GM12875 (cell line): ENCODE data around the gene TCTN1.

Experiments used
- H3K4me3 ChIP-seq: one replicate; pipeline ENCODE4 v1.5.1; 2011; ENCODE audit warnings: low read depth, low read length, control low read depth
- CTCF ChIP-seq: IDR thresholded peaks from 2 replicates; pipeline ENCODE4 v1.5.1; 2011; ENCODE audit warnings: low read depth, mild to moderate bottlenecking, control low read depth, inconsistent platforms, low read length, moderate library complexity, borderline replicate concordance; ENCODE audit not compliant: insufficient read depth

Gene TCTN1

GRCh38 chr12:110627500-110628195 is 13.7 kb downstream of the TCTN1 start:
- no peak overlapping the region for H3K4me3 ChIP-seq
- TF ChIP-seq CTCF = no peak

- H3K4me3 ChIP-seq = no peak overlapping the region
- no peak for TF ChIP-seq CTCF
These were observed 21.1 kb downstream of the TCTN1 start for GRCh38 chr12:110635055-110635454.

DNA sequence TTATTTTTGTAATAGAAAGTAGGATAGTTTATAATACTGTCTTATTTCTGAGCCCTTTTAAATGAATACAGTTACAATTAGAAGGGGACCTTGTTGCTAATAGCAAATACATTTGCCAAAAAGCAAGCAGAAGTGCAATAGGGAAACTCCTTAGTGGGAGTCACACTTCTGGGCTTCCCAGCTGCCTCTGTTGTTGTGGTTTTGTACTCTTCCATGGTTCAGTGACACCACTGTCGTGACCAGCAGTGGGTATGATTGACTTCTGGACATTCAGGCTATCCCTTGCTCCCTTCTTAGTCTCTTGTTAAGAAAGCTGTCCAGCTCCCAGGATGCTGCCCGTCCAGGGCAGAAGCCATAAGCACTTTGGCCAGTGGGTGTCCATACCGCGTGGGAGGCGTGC is 22.6 kb downstream of the TCTN1 start:
- H3K4me3 ChIP-seq = no peak overlapping the region
- TF ChIP-seq CTCF = no peak

DNA sequence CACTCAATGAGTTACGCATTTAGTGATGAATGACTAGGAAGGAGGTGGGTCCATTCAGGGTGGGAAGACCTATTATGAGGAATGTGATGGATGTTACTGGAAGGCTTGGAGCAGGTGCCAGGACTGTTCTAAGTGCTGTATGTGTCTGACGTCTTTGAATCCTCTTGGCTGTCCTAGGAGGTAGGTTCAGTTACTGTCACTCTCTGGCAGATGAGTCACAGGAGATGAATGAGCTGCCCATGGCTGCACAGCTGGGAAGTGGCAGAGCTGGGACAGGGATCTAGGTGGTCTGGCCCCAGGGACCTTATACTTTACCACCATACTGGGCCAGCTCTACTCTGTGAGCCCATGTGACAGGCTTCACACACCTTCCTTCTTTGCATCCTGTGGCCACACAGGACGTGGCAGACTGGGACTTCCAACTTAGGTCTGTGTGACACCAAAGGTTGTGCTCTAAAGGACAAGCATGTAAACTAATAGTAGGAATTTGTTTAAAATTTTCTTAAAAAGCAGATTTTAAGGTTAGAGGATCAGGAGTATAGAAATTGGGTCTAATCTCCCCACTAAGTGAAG is 24.0 kb downstream of the TCTN1 start:
- H3K4me3 ChIP-seq = no peak overlapping the region
- TF ChIP-seq CTCF = no peak

DNA sequence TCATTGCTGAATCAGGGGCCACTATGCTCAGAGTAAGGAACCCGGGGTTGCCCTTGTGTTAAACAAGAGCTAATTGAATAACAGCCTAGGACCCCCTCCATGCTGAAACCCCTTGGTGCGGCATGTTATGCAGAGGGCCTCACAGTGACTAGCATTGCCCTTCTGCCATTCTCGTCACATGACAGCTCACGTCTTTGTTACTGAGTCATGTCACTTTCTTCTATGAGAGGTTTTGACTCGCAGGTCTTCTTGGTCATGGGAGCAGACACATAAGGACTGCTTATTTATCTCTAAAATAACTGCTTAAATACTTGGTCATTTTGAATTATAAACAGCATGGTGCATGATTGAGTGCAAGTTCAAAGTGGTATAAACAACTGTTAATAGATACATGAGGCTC is 24.9 kb downstream of the TCTN1 start:
- H3K4me3 ChIP-seq = no peak overlapping the region
- TF ChIP-seq CTCF = no peak

- no peak for TF ChIP-seq CTCF
These were observed 25.6 kb downstream of the TCTN1 start for GRCh38 chr12:110639336-110640141.

More at GRCh38 chr12:110639336-110640141, 25.6 kb downstream of the TCTN1 start:
- no peak overlapping the region for H3K4me3 ChIP-seq
